ENCODE results near the gene LINC01488. TPM values are rescaled to one million over a fixed set of nuclear protein-coding genes. Genes with fewer than 3 reads are reported as not detected.
A peak's percentile ranks its signal among the peaks of the same experiment; 100 is the strongest.

The LINC01488 gene
- total RNA-seq, 1 donor from 2014 or later = not detected

DNA sequence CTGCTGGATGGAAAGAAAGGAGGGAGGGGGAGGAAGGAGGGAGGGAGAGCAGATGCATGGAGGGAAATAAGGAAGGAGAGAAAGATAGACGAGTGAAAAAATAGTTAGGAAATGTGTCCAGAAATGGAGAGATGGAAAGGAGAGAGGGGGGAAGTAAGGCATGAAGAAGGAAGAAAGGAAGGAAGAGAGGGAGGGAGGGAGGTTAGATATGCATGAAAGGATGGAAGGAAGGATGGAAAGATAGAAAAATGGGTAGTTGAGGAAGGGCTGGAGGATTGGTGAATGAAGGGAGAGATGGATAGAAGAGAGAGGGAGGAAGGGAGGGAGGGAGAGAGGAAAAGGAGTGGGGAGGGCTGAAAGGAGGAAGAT lies 19.6 kb downstream of the LINC01488 start:
- Histone ChIP-seq H3K27ac (no peak overlapping the region), H3K27me3 (no peaks in the 10 kb centered on the region), H3K4me1 (peaks cover 16% of the 10 kb centered on the region), H3K9me3 (no peaks in the 10 kb centered on the region), H3K36me3 (no peaks in the 10 kb centered on the region), H3K4me3 (no peak overlapping the region)
- no peak for TF ChIP-seq CTCF (IDR thresholded peaks at IDR 0.05)
- ATAC-seq = no peak
- intact Hi-C loops (cut with DNase I) = no loop called here
- no peak for DNase-seq

GRCh38 chr11:69501891-69502860 lies 20.7 kb downstream of the LINC01488 start:
- Histone ChIP-seq H3K4me1 (peaks cover 5% of the 10 kb centered on the region), H3K9me3 (no peaks in the 10 kb centered on the region), H3K4me3 (no peak overlapping the region), H3K36me3 (no peaks in the 10 kb centered on the region), H3K27me3 (no peaks in the 10 kb centered on the region), H3K27ac (no peak overlapping the region)
- no peak for TF ChIP-seq CTCF (IDR thresholded peaks at IDR 0.05)
- no peak for ATAC-seq
- intact Hi-C loops (cut with DNase I) = no loop called here
- DNase-seq = peak; percentile 64

GRCh38 chr11:69504127-69504526 lies 22.7 kb downstream of the LINC01488 start:
- Histone ChIP-seq H3K4me1 (no peaks in the 10 kb centered on the region), H3K27ac (no peak overlapping the region), H3K36me3 (no peaks in the 10 kb centered on the region), H3K4me3 (no peak overlapping the region), H3K9me3 (no peaks in the 10 kb centered on the region), H3K27me3 (no peaks in the 10 kb centered on the region)
- intact Hi-C loops (cut with DNase I) = no loop called here
- DNase-seq = peak; percentile 49
- TF ChIP-seq CTCF (IDR thresholded peaks at IDR 0.05) = no peak
- no peak for ATAC-seq

GRCh38 chr11:69504576-69505335 lies 23.3 kb downstream of the LINC01488 start:
- no peak for TF ChIP-seq CTCF (IDR thresholded peaks at IDR 0.05)
- H3K36me3 ChIP-seq = no peaks in the 10 kb centered on the region
- H3K9me3 ChIP-seq = no peaks in the 10 kb centered on the region
- no peaks in the 10 kb centered on the region for H3K27me3 ChIP-seq
- no peak overlapping the region for H3K27ac ChIP-seq
- DNase-seq = peak; percentile 52
- ATAC-seq = no peak
- H3K4me3 ChIP-seq = no peak overlapping the region
- H3K4me1 ChIP-seq = no peaks in the 10 kb centered on the region
- intact Hi-C loops (cut with DNase I) = no loop called here

GRCh38 chr11:69508974-69509373 lies 27.5 kb downstream of the LINC01488 start:
- no peak for DNase-seq
- no peak for TF ChIP-seq CTCF (IDR thresholded peaks at IDR 0.05)

More at GRCh38 chr11:69508974-69509373, 27.5 kb downstream of the LINC01488 start:
- intact Hi-C loops (cut with DNase I) = no loop called here
- Histone ChIP-seq H3K4me1 (no peaks in the 10 kb centered on the region), H3K36me3 (no peaks in the 10 kb centered on the region), H3K4me3 (no peak overlapping the region), H3K27ac (no peak overlapping the region), H3K9me3 (no peaks in the 10 kb centered on the region), H3K27me3 (no peaks in the 10 kb centered on the region)
- no peak for ATAC-seq

Measured in upper lobe of right lung (tissue), 1 donor.